Testis (tissue), 2 donors: ENCODE data around the gene YEATS2.

Experiments used
- POLR2A ChIP-seq: fragments of 450-650 bp; IDR thresholded peaks from one replicate; pipeline ENCODE4 v1.6.1; 2017; ENCODE audit warnings: antibody characterized with exemption, mild to moderate bottlenecking, moderate library complexity
- TF ChIP-seq, protein P1 (sequence below), 3 experiments: fragments of 450-650 bp in 2 of 3; fragments of 200-600 bp in 1 of 3; sonication (generic) in 1 of 3; IDR thresholded peaks; one replicate each; pipeline ENCODE4 v1.5.1; 2016 to 2019; ENCODE audit warnings: antibody characterized with exemption in 3 of 3, mild to moderate bottlenecking in 2 of 3, moderate library complexity in 1 of 3

DNA sequence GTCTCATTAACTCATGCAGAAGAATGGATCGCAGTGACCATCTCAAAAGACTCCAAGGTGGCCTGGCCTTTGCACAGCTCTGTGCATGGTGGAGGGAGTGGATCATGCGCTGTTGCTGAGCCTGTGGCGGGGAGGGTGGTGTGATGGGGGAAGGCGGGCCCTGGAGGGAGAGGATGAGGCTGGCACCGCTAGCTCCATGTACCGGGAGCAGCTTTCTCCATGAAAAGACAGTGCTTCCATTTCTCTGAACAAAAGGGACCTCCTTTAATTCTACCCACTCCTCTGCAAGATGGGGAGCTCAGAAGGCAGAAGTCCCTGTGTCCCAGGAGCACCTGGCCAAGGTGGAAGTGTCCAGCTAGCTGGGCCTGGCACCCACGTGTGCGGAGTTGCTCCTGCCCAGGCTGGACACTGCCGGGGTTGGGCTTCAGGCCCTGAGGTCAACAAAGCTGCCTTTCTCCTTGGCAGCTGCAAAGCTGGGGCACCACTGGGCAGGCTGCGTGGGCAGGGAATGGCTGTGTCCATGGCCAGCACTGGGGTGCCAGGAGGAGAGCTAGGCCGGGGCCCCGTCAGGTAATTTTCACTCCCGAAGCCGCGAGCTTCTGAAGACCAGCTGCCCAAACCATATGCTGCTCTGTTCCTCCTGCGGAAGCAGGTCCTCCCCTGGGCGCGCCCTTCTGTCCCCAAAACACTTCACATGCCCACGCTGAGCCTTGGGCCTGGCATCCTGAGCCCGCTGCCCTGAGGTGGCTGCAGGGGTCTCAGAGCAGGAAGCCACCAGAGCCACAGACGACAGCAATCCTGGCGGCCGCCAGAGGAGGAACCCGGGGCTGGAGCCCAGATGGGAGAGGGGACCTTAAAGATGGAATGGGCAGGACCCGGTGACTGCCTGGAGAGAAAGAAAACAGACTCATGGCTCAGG, 121.4 kb downstream of the YEATS2 start:
- TF ChIP-seq, protein P1, sequence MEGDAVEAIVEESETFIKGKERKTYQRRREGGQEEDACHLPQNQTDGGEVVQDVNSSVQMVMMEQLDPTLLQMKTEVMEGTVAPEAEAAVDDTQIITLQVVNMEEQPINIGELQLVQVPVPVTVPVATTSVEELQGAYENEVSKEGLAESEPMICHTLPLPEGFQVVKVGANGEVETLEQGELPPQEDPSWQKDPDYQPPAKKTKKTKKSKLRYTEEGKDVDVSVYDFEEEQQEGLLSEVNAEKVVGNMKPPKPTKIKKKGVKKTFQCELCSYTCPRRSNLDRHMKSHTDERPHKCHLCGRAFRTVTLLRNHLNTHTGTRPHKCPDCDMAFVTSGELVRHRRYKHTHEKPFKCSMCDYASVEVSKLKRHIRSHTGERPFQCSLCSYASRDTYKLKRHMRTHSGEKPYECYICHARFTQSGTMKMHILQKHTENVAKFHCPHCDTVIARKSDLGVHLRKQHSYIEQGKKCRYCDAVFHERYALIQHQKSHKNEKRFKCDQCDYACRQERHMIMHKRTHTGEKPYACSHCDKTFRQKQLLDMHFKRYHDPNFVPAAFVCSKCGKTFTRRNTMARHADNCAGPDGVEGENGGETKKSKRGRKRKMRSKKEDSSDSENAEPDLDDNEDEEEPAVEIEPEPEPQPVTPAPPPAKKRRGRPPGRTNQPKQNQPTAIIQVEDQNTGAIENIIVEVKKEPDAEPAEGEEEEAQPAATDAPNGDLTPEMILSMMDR (IDR thresholded peaks at IDR 0.05), result no peak
- TF ChIP-seq POLR2A, result no peak
